BLaER1 (cell line): ENCODE results near the gene PITX1.

Experiments used
- H3K27ac ChIP-seq: shearing (Covaris generic); formaldehyde crosslinking; 2 replicates; pipeline ENCODE4 v1.8.1; 2022
- H3K27me3 ChIP-seq: shearing (Covaris generic); formaldehyde crosslinking; 2 replicates; pipeline ENCODE4 v1.8.1; 2022
- H3K36me3 ChIP-seq: shearing (Covaris generic); formaldehyde crosslinking; 2 replicates; pipeline ENCODE4 v1.8.1; 2022
- H3K4me1 ChIP-seq: shearing (Covaris generic); formaldehyde crosslinking; 2 replicates; pipeline ENCODE4 v1.8.1; 2022
- H3K4me2 ChIP-seq: shearing (Covaris generic); formaldehyde crosslinking; 2 replicates; pipeline ENCODE4 v1.8.1; 2022
- H3K4me3 ChIP-seq: shearing (Covaris generic); formaldehyde crosslinking; 2 replicates; pipeline ENCODE4 v1.8.1; 2022
- H3K9ac ChIP-seq: shearing (Covaris generic); formaldehyde crosslinking; 2 replicates; pipeline ENCODE4 v1.8.1; 2022
- H3K9me3 ChIP-seq: shearing (Covaris generic); formaldehyde crosslinking; 2 replicates; pipeline ENCODE4 v1.8.1; 2022
- H4K20me1 ChIP-seq: shearing (Covaris generic); formaldehyde crosslinking; 2 replicates; pipeline ENCODE4 v1.8.1; 2022
- Cebpa-rat ChIP-seq: shearing (Covaris generic); IDR thresholded peaks from 2 replicates; pipeline ENCODE4 v1.8.1; 2022

Gene PITX1

DNA sequence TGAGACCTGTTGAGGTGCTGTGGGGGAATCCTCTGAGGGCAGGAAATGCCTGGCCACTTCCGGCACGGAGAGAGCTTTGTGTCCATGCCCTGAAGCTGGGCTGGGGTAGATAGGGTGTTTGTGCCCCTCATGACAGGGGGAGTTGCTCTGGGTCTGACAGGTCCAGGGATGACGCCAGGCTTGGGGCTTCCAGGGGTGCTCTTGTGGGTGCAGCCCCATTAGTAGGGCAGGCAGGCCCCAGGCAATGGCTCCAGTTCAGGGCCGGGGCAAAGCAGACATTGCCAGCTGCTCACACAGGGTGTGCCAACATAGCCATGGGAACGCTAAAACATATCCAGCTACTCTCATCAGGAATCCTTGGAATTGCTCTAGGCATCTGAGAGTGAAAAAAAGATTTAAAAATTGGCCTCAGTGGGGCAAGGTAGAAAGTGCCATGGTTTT lies 21.1 kb downstream of the PITX1 start:
- no peak for TF ChIP-seq Cebpa-rat
- Histone ChIP-seq H3K4me1 (no peaks in the 10 kb centered on the region), H3K9ac (no peak overlapping the region), H3K27ac (no peak overlapping the region), H4K20me1 (no peaks in the 10 kb centered on the region), H3K27me3 (no peaks in the 10 kb centered on the region), H3K4me2 (no peak overlapping the region), H3K36me3 (no peaks in the 10 kb centered on the region), H3K4me3 (no peak overlapping the region), H3K9me3 (no peaks in the 10 kb centered on the region)

DNA sequence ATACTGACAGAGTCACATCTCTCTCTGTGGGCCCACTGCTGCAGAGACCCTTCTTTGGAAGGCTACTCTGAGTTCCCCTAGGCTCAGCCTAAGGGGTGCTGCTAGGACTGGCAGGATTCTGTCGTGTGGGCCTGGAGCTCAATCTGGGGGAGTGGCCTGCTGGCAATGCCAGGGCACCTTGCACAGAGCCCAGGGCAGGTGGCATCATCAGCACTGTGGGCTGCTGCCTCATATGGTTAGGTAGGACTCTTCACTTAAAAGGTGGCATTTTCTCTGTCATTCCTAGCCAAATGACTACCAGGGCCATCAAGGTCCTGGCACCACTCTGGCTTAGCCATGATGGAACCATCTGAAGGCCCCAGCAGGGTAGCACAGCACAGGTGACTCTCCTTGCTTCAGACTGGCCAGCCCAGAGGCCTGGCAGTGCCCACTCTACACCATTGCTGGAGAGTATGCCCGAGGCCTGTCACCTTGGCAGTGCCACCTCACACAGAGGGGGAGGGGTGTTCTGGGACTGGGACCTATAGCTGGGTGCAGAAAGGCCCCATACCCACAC lies 21.9 kb downstream of the PITX1 start:
- Histone ChIP-seq H3K4me1 (no peaks in the 10 kb centered on the region), H3K9ac (no peak overlapping the region), H3K4me3 (no peak overlapping the region), H3K27me3 (no peaks in the 10 kb centered on the region), H4K20me1 (no peaks in the 10 kb centered on the region), H3K27ac (no peak overlapping the region), H3K4me2 (no peak overlapping the region), H3K36me3 (no peaks in the 10 kb centered on the region), H3K9me3 (no peaks in the 10 kb centered on the region)
- TF ChIP-seq Cebpa-rat = no peak

DNA sequence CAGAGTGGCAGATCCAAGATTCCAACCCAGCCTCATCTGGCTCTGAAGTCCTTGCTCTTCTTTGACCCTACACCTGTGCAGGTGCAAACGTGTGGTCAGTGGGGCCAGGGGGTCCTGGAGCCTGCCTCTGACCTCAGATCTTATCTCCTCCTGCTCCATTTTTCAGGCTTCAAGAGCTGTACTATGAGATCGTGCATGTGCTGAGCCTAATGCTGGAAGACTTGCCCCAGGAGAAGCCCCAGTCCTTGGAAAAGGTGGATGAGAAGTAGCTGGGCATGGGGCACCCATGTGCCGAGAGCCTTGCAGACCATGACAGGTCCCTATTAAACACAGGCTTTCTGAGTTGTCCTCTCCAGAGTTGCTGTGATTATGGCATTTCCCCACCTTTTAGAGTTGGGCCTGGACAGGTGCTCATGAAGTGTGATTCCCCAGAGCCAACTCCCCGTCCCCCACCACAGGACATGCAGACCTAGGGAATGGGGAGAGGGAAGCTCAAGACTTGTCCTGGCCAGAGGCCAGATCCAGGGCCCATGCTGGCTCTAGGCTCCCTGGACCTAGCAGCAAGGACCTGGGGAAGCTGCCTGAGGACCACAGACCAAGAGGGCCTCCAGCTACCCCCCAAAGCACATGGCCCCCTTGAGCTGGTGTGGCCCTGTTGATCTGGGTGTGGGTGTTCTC lies 22.5 kb downstream of the PITX1 start:
- no peaks in the 10 kb centered on the region for H3K4me1 ChIP-seq
- H3K4me3 ChIP-seq = no peak overlapping the region
- H4K20me1 ChIP-seq = no peaks in the 10 kb centered on the region
- no peak for TF ChIP-seq Cebpa-rat
- no peaks in the 10 kb centered on the region for H3K36me3 ChIP-seq
- H3K9me3 ChIP-seq = no peaks in the 10 kb centered on the region
- no peak overlapping the region for H3K9ac ChIP-seq
- no peaks in the 10 kb centered on the region for H3K27me3 ChIP-seq
- H3K4me2 ChIP-seq = no peak overlapping the region
- H3K27ac ChIP-seq = no peak overlapping the region

DNA sequence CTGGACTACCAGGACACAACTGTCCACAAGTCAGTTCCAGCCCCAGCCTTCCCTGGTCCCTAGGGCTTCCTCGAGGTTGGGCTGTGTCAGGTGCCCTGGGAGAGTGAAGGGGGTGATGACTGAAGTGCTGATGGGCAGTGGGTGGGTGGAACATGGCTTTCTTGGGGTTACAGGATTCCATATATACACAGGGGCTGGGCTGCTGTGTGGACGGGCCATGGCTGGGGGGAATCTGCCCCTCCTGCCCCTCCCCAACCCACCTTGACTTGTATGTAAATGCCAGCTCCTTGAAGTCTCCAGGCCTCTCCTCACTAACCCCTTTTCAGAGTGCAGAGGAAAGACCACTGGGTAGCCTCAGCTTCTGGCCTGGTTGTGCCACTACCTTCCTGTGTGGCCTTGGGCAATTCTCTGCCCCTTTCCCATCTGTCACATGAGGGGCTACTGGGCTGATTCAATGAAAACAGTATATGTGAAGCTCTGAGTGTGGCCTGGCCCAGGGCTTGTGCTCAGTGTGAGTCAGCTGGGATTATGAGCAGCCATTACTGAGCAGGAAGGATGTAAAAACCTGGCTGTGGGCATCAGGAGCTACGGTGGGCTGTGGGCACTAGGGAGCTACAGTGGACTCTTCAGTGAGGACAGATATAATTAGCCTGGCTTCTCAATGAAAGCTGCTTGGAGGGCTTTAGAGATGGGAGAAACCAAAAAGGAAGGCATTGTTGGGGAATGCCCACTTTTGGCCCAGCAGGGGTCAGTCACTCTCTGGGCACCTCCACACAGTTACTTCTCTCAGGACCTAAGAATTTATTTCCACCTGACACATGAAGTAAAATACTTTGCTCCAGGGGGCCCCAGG lies 23.3 kb downstream of the PITX1 start:
- no peak overlapping the region for H3K9ac ChIP-seq
- no peak overlapping the region for H3K4me2 ChIP-seq
- no peaks in the 10 kb centered on the region for H3K9me3 ChIP-seq
- H3K4me3 ChIP-seq = no peak overlapping the region
- H3K36me3 ChIP-seq = no peaks in the 10 kb centered on the region
- H4K20me1 ChIP-seq = no peaks in the 10 kb centered on the region
- TF ChIP-seq Cebpa-rat = no peak
- no peak overlapping the region for H3K27ac ChIP-seq
- H3K4me1 ChIP-seq = no peaks in the 10 kb centered on the region
- H3K27me3 ChIP-seq = no peaks in the 10 kb centered on the region

DNA sequence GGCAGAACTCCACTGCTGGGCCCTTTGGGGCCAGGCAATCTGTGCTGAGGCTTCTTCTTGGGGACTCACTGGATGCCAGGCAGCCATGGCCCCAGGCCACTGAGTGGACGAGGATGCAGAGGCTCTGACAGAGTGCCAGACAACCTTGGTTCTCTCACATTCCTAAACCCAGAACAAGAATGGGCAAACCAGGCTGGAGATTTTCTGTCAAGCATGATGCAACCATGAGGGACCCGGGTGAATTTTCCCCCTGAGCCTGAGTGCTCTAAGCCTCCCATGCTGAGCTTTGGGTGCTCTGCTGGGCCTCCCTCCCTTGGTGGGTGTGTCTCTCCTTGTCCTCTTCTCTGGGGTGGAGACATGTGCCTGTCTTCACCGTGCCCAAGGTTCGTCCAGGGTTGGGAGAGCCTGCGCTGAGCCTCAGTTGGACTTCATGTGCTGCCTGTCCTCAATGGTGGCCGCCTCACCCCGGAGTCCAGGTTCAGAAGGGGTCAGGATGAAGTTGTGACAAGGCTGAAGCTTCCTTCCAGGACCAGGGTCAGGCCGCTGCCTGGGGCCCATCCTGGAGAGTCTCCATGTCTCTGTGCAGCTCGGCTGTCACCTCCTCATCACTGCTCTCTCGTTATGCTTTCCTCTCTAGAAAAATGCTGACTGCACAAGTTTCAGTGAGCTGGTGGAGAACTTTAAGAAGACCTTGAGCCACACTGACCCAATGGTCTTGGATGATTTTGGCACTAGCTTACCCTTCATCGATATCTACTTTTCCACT lies 24.1 kb downstream of the PITX1 start:
- no peaks in the 10 kb centered on the region for H3K4me1 ChIP-seq

DNA sequence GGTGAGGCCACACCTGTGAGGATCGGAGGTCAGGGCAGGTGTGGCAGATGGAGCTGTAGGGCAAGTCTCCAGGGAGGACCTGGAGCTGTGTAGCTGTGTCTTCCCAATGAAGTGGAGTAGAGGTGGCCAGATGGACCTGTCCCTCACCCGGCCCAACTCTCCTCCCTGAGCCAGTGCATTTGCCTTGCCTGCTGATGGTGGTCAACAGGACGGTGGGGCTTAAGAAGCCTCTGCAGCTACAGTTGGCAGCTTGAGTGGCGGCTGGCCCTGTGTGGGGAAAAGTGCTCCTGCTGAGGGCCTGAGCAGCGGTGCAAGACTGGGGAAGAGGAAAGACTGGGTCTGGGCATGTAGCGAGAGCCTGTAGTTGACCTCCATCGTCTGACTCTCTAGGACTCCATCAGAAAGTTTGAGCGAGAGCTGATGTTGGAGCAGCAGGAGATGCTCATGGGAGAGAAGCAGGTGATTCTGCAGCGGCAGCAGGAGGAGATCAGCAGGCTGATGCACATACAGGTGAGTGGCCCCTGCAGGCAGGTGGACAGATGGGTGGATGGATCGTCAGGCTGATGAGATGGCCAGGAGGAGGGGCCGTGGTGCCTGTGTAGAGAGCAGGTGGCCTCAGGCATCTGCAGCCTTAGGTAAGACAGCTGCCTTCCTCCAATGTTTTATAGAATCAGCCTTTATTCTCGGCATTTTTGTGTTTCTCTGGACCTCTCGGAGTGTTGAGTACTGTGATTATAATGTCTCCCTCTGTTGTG lies 24.9 kb downstream of the PITX1 start:
- Histone ChIP-seq H3K4me1 (no peaks in the 10 kb centered on the region), H3K27ac (no peak overlapping the region), H3K9me3 (no peaks in the 10 kb centered on the region), H3K27me3 (no peaks in the 10 kb centered on the region), H3K9ac (no peak overlapping the region), H4K20me1 (no peaks in the 10 kb centered on the region), H3K4me3 (no peak overlapping the region), H3K4me2 (no peak overlapping the region), H3K36me3 (peaks cover 4% of the 10 kb centered on the region; the same call in 1 of the 2 replicates)
- no peak for TF ChIP-seq Cebpa-rat

More for the DNA sequence above, 24.1 kb downstream of the PITX1 start:
- Histone ChIP-seq H3K9ac (no peak overlapping the region), H3K27ac (no peak overlapping the region), H4K20me1 (no peaks in the 10 kb centered on the region), H3K4me3 (no peak overlapping the region), H3K27me3 (no peaks in the 10 kb centered on the region), H3K4me2 (no peak overlapping the region), H3K36me3 (no peaks in the 10 kb centered on the region), H3K9me3 (no peaks in the 10 kb centered on the region)
- TF ChIP-seq Cebpa-rat = no peak

DNA sequence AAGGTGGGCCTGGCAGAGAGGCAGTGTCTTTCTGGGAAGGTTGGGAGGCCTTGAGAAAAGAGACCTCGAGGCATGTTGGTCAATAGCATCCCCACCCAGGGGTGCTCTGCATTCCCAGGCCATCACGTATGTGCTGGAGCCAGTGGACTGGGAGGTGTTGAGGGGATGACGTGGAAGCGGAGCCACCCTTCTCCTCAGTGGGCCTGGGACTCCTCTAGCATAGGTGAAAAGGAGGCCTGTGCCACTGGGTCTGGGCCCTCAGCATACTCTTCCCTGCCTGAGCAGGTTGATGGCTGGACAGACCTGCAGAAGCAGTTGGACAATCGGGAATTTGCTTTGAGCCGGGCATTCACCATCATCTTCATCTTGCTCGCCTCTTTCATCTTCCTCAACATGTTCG lies 25.5 kb downstream of the PITX1 start:
- H3K36me3 ChIP-seq = peaks cover 4% of the 10 kb centered on the region; the same call in 1 of the 2 replicates
- no peak overlapping the region for H3K27ac ChIP-seq
- no peak overlapping the region for H3K4me3 ChIP-seq
- TF ChIP-seq Cebpa-rat = no peak
- no peaks in the 10 kb centered on the region for H3K9me3 ChIP-seq
- no peak overlapping the region for H3K9ac ChIP-seq
- H4K20me1 ChIP-seq = no peaks in the 10 kb centered on the region
- H3K4me2 ChIP-seq = no peak overlapping the region
- H3K27me3 ChIP-seq = no peaks in the 10 kb centered on the region
- H3K4me1 ChIP-seq = no peaks in the 10 kb centered on the region

DNA sequence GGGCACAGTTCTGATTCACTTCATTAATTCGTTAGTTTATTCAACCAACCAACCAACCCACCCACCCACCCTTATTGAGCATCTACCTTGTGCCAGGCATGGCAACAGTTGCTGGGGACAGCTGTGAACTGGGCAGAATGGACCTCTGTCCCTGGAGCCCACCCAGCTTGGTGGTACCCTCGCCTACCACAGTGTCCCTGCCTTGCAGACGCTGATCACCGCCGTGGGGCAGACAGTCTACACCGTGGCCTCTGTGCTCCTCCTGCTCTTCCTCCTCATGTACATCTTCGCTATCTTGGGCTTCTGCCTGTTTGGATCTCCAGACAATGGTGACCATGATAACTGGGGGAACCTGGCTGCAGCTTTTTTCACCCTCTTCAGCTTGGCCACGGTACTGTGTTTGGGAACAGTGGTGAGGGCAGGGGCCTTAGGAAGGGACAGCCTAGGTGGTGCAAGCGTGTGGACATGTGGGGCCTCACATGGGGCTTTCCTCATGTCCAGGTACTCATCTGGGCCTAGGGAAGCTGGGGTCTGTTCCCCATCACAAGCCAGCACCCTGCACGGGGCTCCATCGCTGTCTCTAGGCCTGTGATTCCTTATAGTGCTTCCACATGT lies 26.2 kb downstream of the PITX1 start:
- Histone ChIP-seq H3K9me3 (no peaks in the 10 kb centered on the region), H3K27me3 (no peaks in the 10 kb centered on the region), H4K20me1 (no peaks in the 10 kb centered on the region), H3K9ac (no peak overlapping the region), H3K4me3 (no peak overlapping the region), H3K4me1 (no peaks in the 10 kb centered on the region), H3K4me2 (no peak overlapping the region), H3K36me3 (peaks cover 4% of the 10 kb centered on the region; the same call in 1 of the 2 replicates), H3K27ac (no peak overlapping the region)
- no peak for TF ChIP-seq Cebpa-rat

DNA sequence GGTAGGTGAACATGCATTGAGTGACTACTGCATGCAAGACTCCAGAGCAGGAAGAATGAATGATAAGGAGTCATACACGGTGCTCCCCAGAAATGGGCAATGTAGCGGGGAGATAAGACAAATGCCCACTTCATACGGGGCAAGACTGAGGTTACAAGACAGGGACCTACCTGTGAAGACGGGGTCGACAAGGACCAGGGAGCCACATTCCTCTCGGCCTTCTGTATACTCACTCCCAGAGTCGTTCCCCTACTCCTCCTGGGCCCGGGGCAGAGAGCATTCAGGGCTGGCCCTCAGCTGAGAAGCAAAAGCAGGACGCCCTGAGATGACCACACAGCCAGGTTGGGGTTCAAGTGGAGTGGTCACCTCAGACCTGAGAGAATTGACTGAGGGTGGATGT lies 26.7 kb downstream of the PITX1 start:
- H3K4me2 ChIP-seq = no peak overlapping the region
- H3K4me1 ChIP-seq = no peaks in the 10 kb centered on the region
- no peaks in the 10 kb centered on the region for H3K9me3 ChIP-seq
- no peaks in the 10 kb centered on the region for H3K27me3 ChIP-seq
- H3K4me3 ChIP-seq = no peak overlapping the region
- peaks cover 4% of the 10 kb centered on the region; the same call in 1 of the 2 replicates for H3K36me3 ChIP-seq
- no peak overlapping the region for H3K9ac ChIP-seq
- no peak for TF ChIP-seq Cebpa-rat
- H4K20me1 ChIP-seq = no peaks in the 10 kb centered on the region
- H3K27ac ChIP-seq = no peak overlapping the region
